OCI-LY1 (cell line): ENCODE measurements around the gene PUM1.

Source experiments
- CTCF ChIP-seq: fragments of 200-600 bp; sonication (generic), shearing (Covaris generic); IDR thresholded peaks from 2 replicates; pipeline ENCODE4 v1.5.1; 2017; ENCODE audit warnings: mild to moderate bottlenecking, antibody characterized with exemption, low read length, moderate library complexity, mixed read lengths
- EZH2 ChIP-seq: fragments of 200-600 bp; sonication (generic), shearing (Covaris generic); IDR thresholded peaks from 2 replicates; pipeline ENCODE4 v1.8.0; 2017; ENCODE audit warnings: borderline replicate concordance, mixed run types, mild to moderate bottlenecking, antibody characterized with exemption, low read length, moderate library complexity, mixed read lengths

- no peak for TF ChIP-seq CTCF
- TF ChIP-seq EZH2 = no peak
Measured at GRCh38 chr1:30995990-30996612, 69.4 kb downstream of the PUM1 start.
